Smooth muscle cell (in vitro differentiated cells): Measurements from ENCODE around the gene C4BPB. TPM values are rescaled to one million over a fixed set of nuclear protein-coding genes. Genes with fewer than 3 reads are reported as not detected.

ENCODE experiments used
- DNase-seq: peaks from one replicate; lab custom pipeline; 2025; ENCODE audit not compliant: unreplicated experiment; lab: John Stamatoyannopoulos, UW
- H2AFZ ChIP-seq: fragments of 200-600 bp; sonication (generic); 2 replicates; pipeline ENCODE4 v1.6.0; 2016; ENCODE audit warnings: antibody characterized with exemption, low read depth, mild to moderate bottlenecking
- H3F3A ChIP-seq: fragments of 200-600 bp; sonication (generic); 2 replicates; pipeline ENCODE4 v1.6.0; 2017; ENCODE audit warnings: antibody characterized with exemption, low read depth
- H3K27ac ChIP-seq: fragments of 200-600 bp; sonication (generic); 2 replicates; pipeline ENCODE4 v1.5.1; 2016; ENCODE audit warnings: low read depth, mild to moderate bottlenecking
- H3K27me3 ChIP-seq: fragments of 200-600 bp; sonication (generic); 2 replicates; pipeline ENCODE4 v1.6.1; 2016; ENCODE audit warnings: low read depth, mild to moderate bottlenecking
- H3K36me3 ChIP-seq: fragments of 200-600 bp; sonication (generic); 2 replicates; pipeline ENCODE4 v1.5.1; 2016; ENCODE audit warnings: low read depth
- H3K4me1 ChIP-seq: fragments of 200-600 bp; sonication (generic); 2 replicates; pipeline ENCODE4 v1.5.1; 2016; ENCODE audit warnings: low read depth
- H3K4me2 ChIP-seq: fragments of 200-600 bp; sonication (generic); 2 replicates; pipeline ENCODE4 v1.6.0; 2016; ENCODE audit warnings: mild to moderate bottlenecking
- H3K4me3 ChIP-seq: fragments of 200-600 bp; sonication (generic); 2 replicates; pipeline ENCODE4 v1.5.1; 2016; ENCODE audit warnings: mild to moderate bottlenecking
- H3K79me2 ChIP-seq: fragments of 200-600 bp; sonication (generic); 2 replicates; pipeline ENCODE4 v1.6.0; 2016; ENCODE audit warnings: low read depth, mild to moderate bottlenecking
- H3K9ac ChIP-seq: fragments of 200-600 bp; sonication (generic); 2 replicates; pipeline ENCODE4 v1.6.0; 2016; ENCODE audit warnings: low read depth
- H3K9me3 ChIP-seq: fragments of 200-600 bp; sonication (generic); replicated peaks from 2 replicates; pipeline ENCODE4 v1.5.1; 2016; ENCODE audit warnings: low read depth
- H4K20me1 ChIP-seq: fragments of 200-600 bp; sonication (generic); 2 replicates; pipeline ENCODE4 v1.6.0; 2016; ENCODE audit warnings: low read depth
- CTCF ChIP-seq: fragments of 200-600 bp; sonication (generic); IDR thresholded peaks from 2 replicates; pipeline ENCODE4 v1.5.1; 2017; ENCODE audit warnings: borderline replicate concordance, mild to moderate bottlenecking, antibody characterized with exemption; ENCODE audit not compliant: insufficient read depth, poor library complexity, severe bottlenecking
- WGBS: methylation state at CpG from one replicate; pipeline ENCODE4 v1.1.7; 2016; ENCODE audit warnings: low lambda C conversion rate; 5-methylcytosine and 5-hydroxymethylcytosine counted together
- polyA plus RNA-seq: library from polyadenylated mRNA; unstranded; fragments of >200 nt; fragmentation: Nextera tagmentation; extraction: Ambion mirVana; gene quantifications from 2 replicates; pipeline ENCODE4 v1.2.1, GENCODE V29; 2016
- total RNA-seq: library from RNA; depleted of rRNA; stranded (reverse); fragments of >200 nt; gene quantifications from 2 replicates; pipeline ENCODE4 v1.2.3, GENCODE V29; 2014

Gene C4BPB
- total and polyA plus RNA-seq, 2 experiments from 2014 or later = 0.99 to 1.00 TPM

DNA sequence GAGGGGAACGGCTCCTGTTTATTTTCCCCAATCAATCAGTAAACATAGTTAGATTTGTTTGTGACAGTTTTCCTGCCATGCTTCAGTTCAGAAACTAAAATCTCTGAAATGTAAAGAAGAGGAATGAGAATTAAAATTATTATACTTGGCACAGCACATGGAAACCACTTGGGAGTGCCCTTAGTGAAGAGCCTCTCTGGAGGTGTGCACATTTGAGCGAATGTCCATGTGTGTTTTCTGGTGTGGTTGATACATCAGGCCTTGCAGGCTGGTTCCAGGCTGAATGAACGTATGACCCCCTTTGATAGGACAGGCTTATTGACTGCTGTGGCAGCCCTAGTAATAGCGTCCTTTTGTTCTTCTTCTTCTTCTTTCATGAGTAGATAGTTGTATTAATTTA is 42.5 kb downstream of the C4BPB start:
- Histone ChIP-seq H3F3A (no peaks in the 10 kb centered on the region), H4K20me1 (no peaks in the 10 kb centered on the region), H3K9ac (no peak overlapping the region), H2AFZ (no peak overlapping the region), H3K4me2 (no peak overlapping the region), H3K27ac (no peak overlapping the region), H3K27me3 (no peaks in the 10 kb centered on the region), H3K4me1 (no peaks in the 10 kb centered on the region), H3K36me3 (no peaks in the 10 kb centered on the region), H3K79me2 (no peaks in the 10 kb centered on the region), H3K9me3 (peaks cover 7% of the 10 kb centered on the region), H3K4me3 (no peak overlapping the region)
- no peak for DNase-seq
- WGBS = 97% methylated on average over 4 of the region's 4 CpGs
- TF ChIP-seq CTCF = no peak

DNA sequence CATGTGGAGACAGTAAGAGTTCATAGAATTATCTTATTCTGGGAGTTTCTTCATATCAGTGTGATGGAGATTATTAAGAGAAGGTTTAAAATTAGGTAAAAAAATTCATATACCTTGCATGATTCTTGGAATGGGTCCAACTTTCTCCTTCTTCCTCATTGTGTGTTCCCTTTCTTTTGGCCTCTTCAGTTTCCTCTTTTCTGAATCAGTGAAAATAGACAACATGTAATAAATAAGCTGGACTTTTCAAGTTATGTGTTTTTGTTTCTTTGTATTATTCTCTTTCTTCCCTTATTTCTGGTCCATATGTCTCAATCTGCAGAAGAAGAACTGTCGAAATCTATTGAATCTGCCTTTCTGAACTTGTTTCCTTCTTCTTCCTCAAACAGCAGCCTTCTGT is 45.9 kb downstream of the C4BPB start:
- no peak for DNase-seq
- Histone ChIP-seq H3K9ac (no peak overlapping the region), H3K4me3 (no peak overlapping the region), H3K36me3 (no peaks in the 10 kb centered on the region), H4K20me1 (no peaks in the 10 kb centered on the region), H3F3A (no peaks in the 10 kb centered on the region), H2AFZ (no peak overlapping the region), H3K4me2 (no peak overlapping the region), H3K79me2 (no peaks in the 10 kb centered on the region), H3K27me3 (no peaks in the 10 kb centered on the region), H3K4me1 (no peaks in the 10 kb centered on the region), H3K9me3 (no peaks in the 10 kb centered on the region), H3K27ac (no peak overlapping the region)
- TF ChIP-seq CTCF = no peak
- WGBS = 91% methylated on average over 1 of the region's 1 CpG

DNA sequence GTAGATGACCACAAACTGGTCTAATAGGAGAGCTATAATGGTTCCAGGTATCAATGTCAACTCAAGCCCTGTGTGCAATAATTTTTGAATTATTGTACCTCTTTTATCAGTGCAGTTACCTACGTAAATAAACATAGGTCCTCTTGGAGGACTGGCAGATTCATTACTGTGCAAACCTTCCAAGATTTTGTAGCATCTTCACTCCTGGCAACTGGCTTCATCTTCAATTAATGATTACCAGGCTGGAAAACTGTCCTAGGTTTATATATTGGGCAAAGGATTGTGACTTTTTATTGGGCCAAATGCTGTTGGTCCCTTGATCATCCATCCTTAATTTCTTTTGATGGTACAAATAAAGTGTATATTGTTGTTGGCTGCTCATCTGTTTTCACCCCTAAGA is 51.0 kb downstream of the C4BPB start:
- DNase-seq = no peak
- H3K36me3 ChIP-seq = no peaks in the 10 kb centered on the region
- no peak overlapping the region for H3K4me2 ChIP-seq
- H3F3A ChIP-seq = no peaks in the 10 kb centered on the region
- H3K27me3 ChIP-seq = no peaks in the 10 kb centered on the region
- no peak overlapping the region for H2AFZ ChIP-seq
- no peak overlapping the region for H3K27ac ChIP-seq
- H4K20me1 ChIP-seq = no peaks in the 10 kb centered on the region
- 86% methylated on average over 1 of the region's 1 CpG for WGBS
- H3K4me3 ChIP-seq = no peak overlapping the region
- no peaks in the 10 kb centered on the region for H3K9me3 ChIP-seq
- no peaks in the 10 kb centered on the region for H3K4me1 ChIP-seq
- TF ChIP-seq CTCF = no peak
- no peak overlapping the region for H3K9ac ChIP-seq
- no peaks in the 10 kb centered on the region for H3K79me2 ChIP-seq

DNA sequence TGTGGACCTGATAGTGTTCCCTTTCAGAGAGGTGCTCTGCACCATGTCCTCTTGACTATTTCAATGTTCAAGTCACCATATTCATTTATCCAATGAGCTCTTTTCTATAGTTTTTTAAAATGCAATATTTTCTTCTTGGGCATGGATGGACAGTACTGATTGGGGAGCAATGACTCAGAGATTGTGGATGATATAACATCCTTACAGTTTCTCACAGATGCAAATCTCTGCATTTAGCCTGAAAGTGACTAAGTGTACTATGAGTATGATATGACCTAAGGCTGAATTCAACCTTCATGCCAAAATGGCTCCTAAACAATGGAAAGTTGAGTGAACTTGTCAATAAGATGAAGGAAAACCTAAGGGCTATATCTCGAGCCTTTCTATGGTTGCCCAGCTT is 51.9 kb downstream of the C4BPB start:
- no peak for TF ChIP-seq CTCF
- Histone ChIP-seq H3K27ac (no peak overlapping the region), H3K4me1 (no peaks in the 10 kb centered on the region), H3K27me3 (no peaks in the 10 kb centered on the region), H2AFZ (no peak overlapping the region), H3K9me3 (no peaks in the 10 kb centered on the region), H3K79me2 (no peaks in the 10 kb centered on the region), H4K20me1 (no peaks in the 10 kb centered on the region), H3K4me2 (no peak overlapping the region), H3F3A (no peaks in the 10 kb centered on the region), H3K36me3 (no peaks in the 10 kb centered on the region), H3K9ac (no peak overlapping the region), H3K4me3 (no peak overlapping the region)
- 68% methylated on average over 1 of the region's 1 CpG for WGBS
- DNase-seq = no peak
